IPS-NIHi11 (cell line): ENCODE results near the gene SLC35E1.
"Not testable (repeated sequence)": the region's sequence is repeated elsewhere in the genome, so short reads cannot be mapped to it uniquely, and the experiment has no call there.

Source experiments
- DNase-seq: peaks from one replicate; pipeline ENCODE4 v3.0.0; 2012; ENCODE audit warnings: mixed read lengths, low spot score

The SLC35E1 gene

GRCh38 chr19:16522559-16523377, 49.4 kb downstream of the SLC35E1 start:
- DNase-seq = no peak

- DNase-seq = no peak
These were observed 50.4 kb downstream of the SLC35E1 start for GRCh38 chr19:16521715-16522289.

GRCh38 chr19:16520986-16521624, 51.1 kb downstream of the SLC35E1 start:
- DNase-seq = no peak

- no peak for DNase-seq
These were observed 51.9 kb downstream of the SLC35E1 start for GRCh38 chr19:16520074-16520973.

GRCh38 chr19:16519230-16519687, 53.0 kb downstream of the SLC35E1 start:
- peak; percentile 32 for DNase-seq

GRCh38 chr19:16518483-16519229, 53.6 kb downstream of the SLC35E1 start:
- DNase-seq = peak; percentile 58

- no peak for DNase-seq
These were observed 54.2 kb downstream of the SLC35E1 start for GRCh38 chr19:16518061-16518460.

- no peak for DNase-seq
These were observed 55.1 kb downstream of the SLC35E1 start for GRCh38 chr19:16516923-16517610.

- no peak for DNase-seq
These were observed 55.8 kb downstream of the SLC35E1 start for GRCh38 chr19:16516381-16516780.

- peak; percentile 28 for DNase-seq
These were observed 57.7 kb downstream of the SLC35E1 start for GRCh38 chr19:16514383-16515019.

- DNase-seq = not testable (repeated sequence)
These were observed 59.6 kb downstream of the SLC35E1 start for GRCh38 chr19:16512611-16513010.

GRCh38 chr19:16509141-16510061, 62.8 kb downstream of the SLC35E1 start:
- DNase-seq = no peak

- DNase-seq = no peak
These were observed 63.7 kb downstream of the SLC35E1 start for GRCh38 chr19:16508546-16508945.

GRCh38 chr19:16506961-16507360, 65.3 kb downstream of the SLC35E1 start:
- DNase-seq = no peak

- DNase-seq = not testable (repeated sequence)
These were observed 66.1 kb downstream of the SLC35E1 start for GRCh38 chr19:16506161-16506560.

- DNase-seq = no peak
These were observed 67.9 kb downstream of the SLC35E1 start for GRCh38 chr19:16504271-16504670.
